K562 (cell line): ENCODE measurements around the gene SPAG9. TPM values are rescaled to one million over a fixed set of nuclear protein-coding genes. Genes with fewer than 3 reads are reported as not detected.

ENCODE experiments used
- ZNF318 ChIP-seq, 2 experiments: fragments of 450-650 bp; IDR thresholded peaks; 2 replicates each; pipeline ENCODE4 v1.6.1; 2016; ENCODE audit warnings: mild to moderate bottlenecking in 2 of 2, borderline replicate concordance in 1 of 2, low read depth in 1 of 2, moderate library complexity in 1 of 2
- polyA plus RNA-seq, 8 experiments: library from polyadenylated mRNA; depleted of rRNA in 4 of 8; stranded (reverse) in 5 of 8; unstranded in 3 of 8; fragments of >200 nt; fragmentation: Nextera tagmentation in 2 of 8; fragmentation: Illumina TruSeq in 1 of 8; extraction: Ambion mirVana in 2 of 8; extraction: Trizol in 1 of 8; gene quantifications; 2 replicates each; pipeline versions ENCODE4 v1.2.1 to v1.2.3, GENCODE V29; 2011 to 2014; ENCODE audit warnings: inconsistent platforms in 1 of 8, missing spikeins in 1 of 8
- total RNA-seq, 7 experiments: library from RNA; depleted of rRNA in 6 of 7; stranded (reverse); fragments of >200 nt in 6 of 7; fragmentation: Illumina TruSeq in 2 of 7; extraction: Trizol in 2 of 7; gene quantifications; 2 replicates each; pipeline versions ENCODE4 v1.2.1 to v1.2.3, GENCODE V29; 2011 to 2021; ENCODE audit warnings: low replicate concordance in 1 of 7

Gene SPAG9
- total and polyA plus RNA-seq, 9 of the 15 experiments (the other 6 are each of a cell fraction or from before 2014, with no cell fraction given): 12.2 to 99.2 (median 58.2) TPM

GRCh38 chr17:50944902-50945720 lies 175.6 kb downstream of the SPAG9 start (continued):
- TF ChIP-seq ZNF318 (IDR thresholded peaks at IDR 0.05; ENCODE audit: borderline replicate concordance in 1 of 2, low read depth in 1 of 2): no peak
